Chondrocyte (in vitro differentiated cells): ENCODE data around the gene SMG7. TPM values are rescaled to one million over a fixed set of nuclear protein-coding genes. Genes with fewer than 3 reads are reported as not detected.
A peak's percentile ranks its signal among the peaks of the same experiment; 100 is the strongest.

Source experiments
- DNase-seq: peaks from one replicate; pipeline ENCODE4 v3.0.0; 2021; ENCODE audit warnings: mixed read lengths, low spot score
- H3K27ac Mint-ChIP-seq: one replicate; pipeline ENCODE4 v1.8.0; 2021; ENCODE audit warnings: mild to moderate bottlenecking, moderate library complexity, mixed read lengths; ENCODE audit not compliant: unreplicated experiment
- H3K27me3 Mint-ChIP-seq: 2 replicates; pipeline ENCODE4 v1.8.0; 2021; ENCODE audit warnings: low read depth, mixed read lengths
- H3K36me3 Mint-ChIP-seq: 2 replicates; pipeline ENCODE4 v1.8.0; 2021; ENCODE audit warnings: low read depth, mixed read lengths
- H3K4me1 Mint-ChIP-seq: 2 replicates; pipeline ENCODE4 v1.8.0; 2021; ENCODE audit warnings: low read depth, mild to moderate bottlenecking, mixed read lengths
- H3K4me3 Mint-ChIP-seq: one replicate; pipeline ENCODE4 v1.8.0; 2021; ENCODE audit warnings: mild to moderate bottlenecking, moderate library complexity, mixed read lengths; ENCODE audit not compliant: unreplicated experiment
- H3K9me3 Mint-ChIP-seq: 2 replicates; pipeline ENCODE4 v1.8.0; 2021; ENCODE audit warnings: low read depth, mixed read lengths
- total RNA-seq: library from RNA; stranded (reverse); gene quantifications from 3 replicates; pipeline ENCODE4 v1.2.1, GENCODE V29; 2021
- TF ChIP-seq, protein P1 (sequence below): fragments of 200-600 bp; sonication (generic); IDR thresholded peaks from 2 replicates; pipeline ENCODE4 v1.5.0; 2021; ENCODE audit warnings: antibody characterized with exemption, mild to moderate bottlenecking, moderate library complexity

SMG7 gene
- total RNA-seq, 1 donor from 2014 or later = 49.4 TPM

DNA sequence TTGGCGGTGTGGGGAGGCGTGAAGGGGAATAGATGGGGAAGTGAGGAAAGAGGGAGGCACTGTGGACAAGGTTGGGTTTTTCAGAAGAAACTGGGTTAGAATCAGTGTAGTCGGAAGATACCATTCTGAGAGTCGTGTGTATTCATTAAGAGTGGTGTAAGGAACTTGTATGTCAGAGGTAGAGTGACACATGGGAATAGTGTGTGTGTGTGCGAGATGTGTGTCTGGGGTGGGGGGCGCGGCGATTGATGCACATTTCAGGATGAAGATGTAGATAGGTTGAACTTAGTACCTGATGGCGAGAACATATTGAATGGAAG lies 878 bp downstream of the SMG7 start:
- no peaks in the 10 kb centered on the region for H3K27me3 Mint-ChIP-seq

GRCh38 chr1:183476081-183476480 lies 3.8 kb downstream of the SMG7 start:
- no peak for DNase-seq
- Mint-ChIP-seq H3K27me3 (no peaks in the 10 kb centered on the region), H3K4me3 (no peak overlapping the region), H3K9me3 (no peaks in the 10 kb centered on the region), H3K4me1 (peaks cover 29% of the 10 kb centered on the region), H3K36me3 (no peaks in the 10 kb centered on the region), H3K27ac (no peak overlapping the region)
- TF ChIP-seq, protein P1, sequence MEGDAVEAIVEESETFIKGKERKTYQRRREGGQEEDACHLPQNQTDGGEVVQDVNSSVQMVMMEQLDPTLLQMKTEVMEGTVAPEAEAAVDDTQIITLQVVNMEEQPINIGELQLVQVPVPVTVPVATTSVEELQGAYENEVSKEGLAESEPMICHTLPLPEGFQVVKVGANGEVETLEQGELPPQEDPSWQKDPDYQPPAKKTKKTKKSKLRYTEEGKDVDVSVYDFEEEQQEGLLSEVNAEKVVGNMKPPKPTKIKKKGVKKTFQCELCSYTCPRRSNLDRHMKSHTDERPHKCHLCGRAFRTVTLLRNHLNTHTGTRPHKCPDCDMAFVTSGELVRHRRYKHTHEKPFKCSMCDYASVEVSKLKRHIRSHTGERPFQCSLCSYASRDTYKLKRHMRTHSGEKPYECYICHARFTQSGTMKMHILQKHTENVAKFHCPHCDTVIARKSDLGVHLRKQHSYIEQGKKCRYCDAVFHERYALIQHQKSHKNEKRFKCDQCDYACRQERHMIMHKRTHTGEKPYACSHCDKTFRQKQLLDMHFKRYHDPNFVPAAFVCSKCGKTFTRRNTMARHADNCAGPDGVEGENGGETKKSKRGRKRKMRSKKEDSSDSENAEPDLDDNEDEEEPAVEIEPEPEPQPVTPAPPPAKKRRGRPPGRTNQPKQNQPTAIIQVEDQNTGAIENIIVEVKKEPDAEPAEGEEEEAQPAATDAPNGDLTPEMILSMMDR = no peak

More for the DNA sequence above, 878 bp downstream of the SMG7 start:
- Mint-ChIP-seq H3K36me3 (no peaks in the 10 kb centered on the region), H3K9me3 (no peaks in the 10 kb centered on the region), H3K4me1 (peaks cover 22% of the 10 kb centered on the region), H3K27ac (peak overlapping the region; percentile 99), H3K4me3 (peak overlapping the region; percentile 94)
- TF ChIP-seq, protein P1 = no peak
- no peak for DNase-seq

- DNase-seq = no peak
- H3K9me3 Mint-ChIP-seq = no peaks in the 10 kb centered on the region
- TF ChIP-seq, protein P1 = no peak
- no peaks in the 10 kb centered on the region for H3K27me3 Mint-ChIP-seq
- H3K4me3 Mint-ChIP-seq = no peak overlapping the region
- peaks cover 28% of the 10 kb centered on the region for H3K4me1 Mint-ChIP-seq
- no peaks in the 10 kb centered on the region for H3K36me3 Mint-ChIP-seq
- H3K27ac Mint-ChIP-seq = no peak overlapping the region
Observed at GRCh38 chr1:183477986-183478781, 5.9 kb downstream of the SMG7 start.

- H3K9me3 Mint-ChIP-seq = no peaks in the 10 kb centered on the region
- TF ChIP-seq, protein P1 = no peak
- H3K4me3 Mint-ChIP-seq = no peak overlapping the region
- H3K4me1 Mint-ChIP-seq = peaks cover 18% of the 10 kb centered on the region
- DNase-seq = no peak
- H3K27ac Mint-ChIP-seq = no peak overlapping the region
- no peaks in the 10 kb centered on the region for H3K27me3 Mint-ChIP-seq
- H3K36me3 Mint-ChIP-seq = no peaks in the 10 kb centered on the region
Observed at GRCh38 chr1:183480971-183481441, 8.7 kb downstream of the SMG7 start.

- H3K36me3 Mint-ChIP-seq = no peaks in the 10 kb centered on the region
- no peak overlapping the region for H3K27ac Mint-ChIP-seq
Observed at GRCh38 chr1:183483224-183483623, 10.9 kb downstream of the SMG7 start.

More at GRCh38 chr1:183483224-183483623, 10.9 kb downstream of the SMG7 start:
- Mint-ChIP-seq H3K27me3 (no peaks in the 10 kb centered on the region), H3K9me3 (no peaks in the 10 kb centered on the region), H3K4me3 (no peak overlapping the region), H3K4me1 (peaks cover 17% of the 10 kb centered on the region)
- DNase-seq = no peak
- TF ChIP-seq, protein P1 = no peak
